Measurements from ENCODE around the gene TSPAN33.
"Not testable (repeated sequence)": the region's sequence is repeated elsewhere in the genome, so short reads cannot be mapped to it uniquely, and the experiment has no call there.

TSPAN33 gene

GRCh38 chr7:129173861-129174260, 29.4 kb downstream of the TSPAN33 start:
- not testable (repeated sequence) for DNase-seq

- no peak for DNase-seq
Observed at GRCh38 chr7:129176916-129177710, 32.6 kb downstream of the TSPAN33 start.

- no peak for DNase-seq
Observed at GRCh38 chr7:129184981-129185670, 40.6 kb downstream of the TSPAN33 start.

- DNase-seq, result no peak
Observed at GRCh38 chr7:129186749-129187260, 42.3 kb downstream of the TSPAN33 start.

GRCh38 chr7:129187681-129188371, 43.3 kb downstream of the TSPAN33 start:
- no peak for DNase-seq

- DNase-seq, result no peak
Observed at GRCh38 chr7:129188372-129188891, 43.9 kb downstream of the TSPAN33 start, which contains the start of gene SMO. SMO (plus strand) TSS chr7:129188633; CDS start chr7:129189152, 519 bp downstream.

- DNase-seq, result no peak
Observed at GRCh38 chr7:129188892-129189660, 44.6 kb downstream of the TSPAN33 start.

GRCh38 chr7:129189661-129190310, 45.3 kb downstream of the TSPAN33 start:
- DNase-seq, result no peak

GRCh38 chr7:129191272-129191671, 46.8 kb downstream of the TSPAN33 start:
- DNase-seq, result no peak

GRCh38 chr7:129193892-129194291, 49.4 kb downstream of the TSPAN33 start:
- DNase-seq, result no peak

GRCh38 chr7:129197771-129198170, 53.3 kb downstream of the TSPAN33 start:
- no peak for DNase-seq

GRCh38 chr7:129199406-129199805, 54.9 kb downstream of the TSPAN33 start:
- DNase-seq, result no peak

- DNase-seq, result no peak
Observed at GRCh38 chr7:129202058-129202777, 57.7 kb downstream of the TSPAN33 start.

- DNase-seq, result no peak
Observed at GRCh38 chr7:129203050-129203741, 58.7 kb downstream of the TSPAN33 start.

- DNase-seq, result no peak
Observed at GRCh38 chr7:129205126-129205818, 60.8 kb downstream of the TSPAN33 start.

- DNase-seq, result no peak
Observed at GRCh38 chr7:129205987-129206785, 61.7 kb downstream of the TSPAN33 start.

- DNase-seq, result no peak
Observed at GRCh38 chr7:129208667-129209066, 64.2 kb downstream of the TSPAN33 start.

- no peak for DNase-seq
Observed at GRCh38 chr7:129209067-129209926, 64.8 kb downstream of the TSPAN33 start.

Data from NCI-H187 (cell line).